ENCODE results near the gene AVPR2.
A peak's percentile ranks its signal among the peaks of the same experiment; 100 is the strongest.

AVPR2 gene

GRCh38 chrX:153897899-153898298, 6.6 kb upstream of the AVPR2 start:
- Mint-ChIP-seq H3K36me3 (peaks cover 13% of the 10 kb centered on the region), H3K27ac (no peak overlapping the region), H3K4me1 (peaks cover 19% of the 10 kb centered on the region), H3K9me3 (no peaks in the 10 kb centered on the region), H3K4me3 (no peak overlapping the region)
- ATAC-seq, result no peak
- DNase-seq (ENCODE audit: low spot score in 2 of 2), result no peak

- peaks cover 46% of the 10 kb centered on the region for H3K4me1 Mint-ChIP-seq
- peak overlapping the region; percentile 85 for H3K27ac Mint-ChIP-seq
- peak overlapping the region; percentile 60 for H3K4me3 Mint-ChIP-seq
These were observed 3.4 kb upstream of the AVPR2 start for GRCh38 chrX:153900831-153901752.

GRCh38 chrX:153901753-153902140, 2.7 kb upstream of the AVPR2 start:
- Mint-ChIP-seq H3K4me1 (peaks cover 53% of the 10 kb centered on the region), H3K36me3 (peaks cover 39% of the 10 kb centered on the region), H3K4me3 (peak overlapping the region; percentile 60), H3K27ac (peak overlapping the region; percentile 85), H3K9me3 (no peaks in the 10 kb centered on the region)
- no peak for ATAC-seq
- DNase-seq (ENCODE audit: low spot score in 2 of 2), result no peak

More at GRCh38 chrX:153900831-153901752, 3.4 kb upstream of the AVPR2 start:
- Mint-ChIP-seq H3K36me3 (peaks cover 33% of the 10 kb centered on the region), H3K9me3 (no peaks in the 10 kb centered on the region)
- DNase-seq (ENCODE audit: low spot score in 2 of 2) (peak in 1 of 2 donors; percentile 60), ATAC-seq (peak; percentile 88)

GRCh38 chrX:153902385-153902784, 2.1 kb upstream of the AVPR2 start:
- no peaks in the 10 kb centered on the region for H3K9me3 Mint-ChIP-seq
- DNase-seq (ENCODE audit: low spot score in 2 of 2) (no peak), ATAC-seq (no peak)
- H3K36me3 Mint-ChIP-seq, result peaks cover 45% of the 10 kb centered on the region
- peak overlapping the region; percentile 60 for H3K4me3 Mint-ChIP-seq
- peaks cover 59% of the 10 kb centered on the region for H3K4me1 Mint-ChIP-seq
- peak overlapping the region; percentile 85 for H3K27ac Mint-ChIP-seq

GRCh38 chrX:153903238-153903980, 1.1 kb upstream of the AVPR2 start:
- peak overlapping the region; percentile 80 for H3K27ac Mint-ChIP-seq
- no peak for DNase-seq (ENCODE audit: low spot score in 2 of 2)
- ATAC-seq, result no peak
- peaks cover 60% of the 10 kb centered on the region for H3K4me1 Mint-ChIP-seq
- H3K36me3 Mint-ChIP-seq, result peaks cover 48% of the 10 kb centered on the region
- H3K4me3 Mint-ChIP-seq, result peak overlapping the region; percentile 26
- H3K9me3 Mint-ChIP-seq, result no peaks in the 10 kb centered on the region

- DNase-seq (ENCODE audit: low spot score in 2 of 2) (no peak), ATAC-seq (no peak)
- no peaks in the 10 kb centered on the region for H3K9me3 Mint-ChIP-seq
- H3K4me1 Mint-ChIP-seq, result peaks cover 58% of the 10 kb centered on the region
- H3K4me3 Mint-ChIP-seq, result peak overlapping the region; percentile 36
- H3K27ac Mint-ChIP-seq, result peak overlapping the region; percentile 48
- peaks cover 52% of the 10 kb centered on the region for H3K36me3 Mint-ChIP-seq
These were observed 1.1 kb downstream of the AVPR2 start for GRCh38 chrX:153905481-153906095.

- Mint-ChIP-seq H3K9me3 (no peaks in the 10 kb centered on the region), H3K27ac (peak overlapping the region; percentile 48), H3K4me3 (peak overlapping the region; percentile 36), H3K4me1 (peaks cover 51% of the 10 kb centered on the region), H3K36me3 (peaks cover 54% of the 10 kb centered on the region)
- DNase-seq (ENCODE audit: low spot score in 2 of 2), result no peak
- peak; percentile 87 for ATAC-seq
These were observed 1.8 kb downstream of the AVPR2 start for GRCh38 chrX:153906126-153906917.

- H3K27ac Mint-ChIP-seq, result no peak overlapping the region
- ATAC-seq (no peak), DNase-seq (ENCODE audit: low spot score in 2 of 2) (no peak)
- peaks cover 56% of the 10 kb centered on the region for H3K36me3 Mint-ChIP-seq
- no peak overlapping the region for H3K4me3 Mint-ChIP-seq
- no peaks in the 10 kb centered on the region for H3K9me3 Mint-ChIP-seq
- peaks cover 41% of the 10 kb centered on the region for H3K4me1 Mint-ChIP-seq
These were observed 3.0 kb downstream of the AVPR2 start for GRCh38 chrX:153907456-153907855.

- Mint-ChIP-seq H3K36me3 (peaks cover 57% of the 10 kb centered on the region), H3K4me1 (peaks cover 37% of the 10 kb centered on the region), H3K27ac (no peak overlapping the region), H3K4me3 (no peak overlapping the region), H3K9me3 (no peaks in the 10 kb centered on the region)
- DNase-seq (ENCODE audit: low spot score in 2 of 2), result no peak
- ATAC-seq, result no peak
These were observed 3.9 kb downstream of the AVPR2 start for GRCh38 chrX:153908219-153908860.

- Mint-ChIP-seq H3K9me3 (no peaks in the 10 kb centered on the region), H3K27ac (no peak overlapping the region), H3K4me1 (peaks cover 28% of the 10 kb centered on the region), H3K36me3 (peaks cover 48% of the 10 kb centered on the region), H3K4me3 (no peak overlapping the region)
- DNase-seq (ENCODE audit: low spot score in 2 of 2), result no peak
- ATAC-seq, result peak; percentile 48
These were observed 4.8 kb downstream of the AVPR2 start for GRCh38 chrX:153909024-153909979.

GRCh38 chrX:153909980-153910360, 5.5 kb downstream of the AVPR2 start:
- no peaks in the 10 kb centered on the region for H3K9me3 Mint-ChIP-seq
- H3K4me1 Mint-ChIP-seq, result peaks cover 25% of the 10 kb centered on the region
- H3K27ac Mint-ChIP-seq, result no peak overlapping the region
- no peak for ATAC-seq
- no peak for DNase-seq (ENCODE audit: low spot score in 2 of 2)
- no peak overlapping the region for H3K4me3 Mint-ChIP-seq
- peaks cover 49% of the 10 kb centered on the region for H3K36me3 Mint-ChIP-seq

GRCh38 chrX:153910446-153910845, 6.0 kb downstream of the AVPR2 start:
- ATAC-seq, result no peak
- H3K4me1 Mint-ChIP-seq, result peaks cover 20% of the 10 kb centered on the region

GRCh38 chrX:153911798-153912197, 7.3 kb downstream of the AVPR2 start:
- DNase-seq (ENCODE audit: low spot score in 2 of 2) (no peak), ATAC-seq (no peak)
- Mint-ChIP-seq H3K4me3 (no peak overlapping the region), H3K27ac (peak overlapping the region; percentile 40), H3K4me1 (peaks cover 11% of the 10 kb centered on the region), H3K36me3 (peaks cover 57% of the 10 kb centered on the region), H3K9me3 (no peaks in the 10 kb centered on the region)

More at GRCh38 chrX:153910446-153910845, 6.0 kb downstream of the AVPR2 start:
- Mint-ChIP-seq H3K9me3 (no peaks in the 10 kb centered on the region), H3K27ac (no peak overlapping the region), H3K36me3 (peaks cover 52% of the 10 kb centered on the region), H3K4me3 (no peak overlapping the region)
- no peak for DNase-seq (ENCODE audit: low spot score in 2 of 2)
